Smooth muscle cell (in vitro differentiated cells): ENCODE results near the gene YY1AP1. TPM values are rescaled to one million over a fixed set of nuclear protein-coding genes. Genes with fewer than 3 reads are reported as not detected.

Experiments
- DNase-seq: peaks from one replicate; lab custom pipeline; 2025; ENCODE audit not compliant: unreplicated experiment; lab: John Stamatoyannopoulos, UW
- H2AFZ ChIP-seq: fragments of 200-600 bp; sonication (generic); 2 replicates; pipeline ENCODE4 v1.6.0; 2016; ENCODE audit warnings: antibody characterized with exemption, low read depth, mild to moderate bottlenecking
- H3F3A ChIP-seq: fragments of 200-600 bp; sonication (generic); 2 replicates; pipeline ENCODE4 v1.6.0; 2017; ENCODE audit warnings: antibody characterized with exemption, low read depth
- H3K27ac ChIP-seq: fragments of 200-600 bp; sonication (generic); 2 replicates; pipeline ENCODE4 v1.5.1; 2016; ENCODE audit warnings: low read depth, mild to moderate bottlenecking
- H3K27me3 ChIP-seq: fragments of 200-600 bp; sonication (generic); 2 replicates; pipeline ENCODE4 v1.6.1; 2016; ENCODE audit warnings: low read depth, mild to moderate bottlenecking
- H3K36me3 ChIP-seq: fragments of 200-600 bp; sonication (generic); 2 replicates; pipeline ENCODE4 v1.5.1; 2016; ENCODE audit warnings: low read depth
- H3K4me1 ChIP-seq: fragments of 200-600 bp; sonication (generic); 2 replicates; pipeline ENCODE4 v1.5.1; 2016; ENCODE audit warnings: low read depth
- H3K4me2 ChIP-seq: fragments of 200-600 bp; sonication (generic); 2 replicates; pipeline ENCODE4 v1.6.0; 2016; ENCODE audit warnings: mild to moderate bottlenecking
- H3K4me3 ChIP-seq: fragments of 200-600 bp; sonication (generic); 2 replicates; pipeline ENCODE4 v1.5.1; 2016; ENCODE audit warnings: mild to moderate bottlenecking
- H3K79me2 ChIP-seq: fragments of 200-600 bp; sonication (generic); 2 replicates; pipeline ENCODE4 v1.6.0; 2016; ENCODE audit warnings: low read depth, mild to moderate bottlenecking
- H3K9ac ChIP-seq: fragments of 200-600 bp; sonication (generic); 2 replicates; pipeline ENCODE4 v1.6.0; 2016; ENCODE audit warnings: low read depth
- H3K9me3 ChIP-seq: fragments of 200-600 bp; sonication (generic); replicated peaks from 2 replicates; pipeline ENCODE4 v1.5.1; 2016; ENCODE audit warnings: low read depth
- H4K20me1 ChIP-seq: fragments of 200-600 bp; sonication (generic); 2 replicates; pipeline ENCODE4 v1.6.0; 2016; ENCODE audit warnings: low read depth
- CTCF ChIP-seq: fragments of 200-600 bp; sonication (generic); IDR thresholded peaks from 2 replicates; pipeline ENCODE4 v1.5.1; 2017; ENCODE audit warnings: borderline replicate concordance, mild to moderate bottlenecking, antibody characterized with exemption; ENCODE audit not compliant: insufficient read depth, poor library complexity, severe bottlenecking
- WGBS: methylation state at CpG from one replicate; pipeline ENCODE4 v1.1.7; 2016; ENCODE audit warnings: low lambda C conversion rate; 5-methylcytosine and 5-hydroxymethylcytosine counted together
- polyA plus RNA-seq: library from polyadenylated mRNA; unstranded; fragments of >200 nt; fragmentation: Nextera tagmentation; extraction: Ambion mirVana; gene quantifications from 2 replicates; pipeline ENCODE4 v1.2.1, GENCODE V29; 2016
- total RNA-seq: library from RNA; depleted of rRNA; stranded (reverse); fragments of >200 nt; gene quantifications from 2 replicates; pipeline ENCODE4 v1.2.3, GENCODE V29; 2014

The YY1AP1 gene
- total and polyA plus RNA-seq, 2 experiments from 2014 or later, result 27.8 to 33.9 TPM

GRCh38 chr1:155650231-155650757, 38.3 kb downstream of the YY1AP1 start:
- Histone ChIP-seq H3F3A (no peaks in the 10 kb centered on the region), H2AFZ (no peak overlapping the region), H3K9me3 (no peaks in the 10 kb centered on the region), H3K9ac (no peak overlapping the region), H3K4me2 (no peak overlapping the region), H3K27ac (peak overlapping the region; percentile 85), H3K27me3 (no peaks in the 10 kb centered on the region), H3K4me1 (peaks cover 4% of the 10 kb centered on the region), H3K4me3 (no peak overlapping the region), H4K20me1 (no peaks in the 10 kb centered on the region), H3K36me3 (no peaks in the 10 kb centered on the region), H3K79me2 (no peaks in the 10 kb centered on the region)
- no peak for TF ChIP-seq CTCF
- 95% methylated on average over 7 of the region's 7 CpGs for WGBS
- no peak for DNase-seq

GRCh38 chr1:155649676-155650075, 38.9 kb downstream of the YY1AP1 start:
- DNase-seq, result no peak
- Histone ChIP-seq H3K4me3 (no peak overlapping the region), H3K79me2 (no peaks in the 10 kb centered on the region), H3K9me3 (no peaks in the 10 kb centered on the region), H3K9ac (no peak overlapping the region), H3F3A (no peaks in the 10 kb centered on the region), H3K4me2 (no peak overlapping the region), H3K27me3 (no peaks in the 10 kb centered on the region), H3K4me1 (peaks cover 4% of the 10 kb centered on the region), H3K27ac (no peak overlapping the region), H4K20me1 (no peaks in the 10 kb centered on the region), H3K36me3 (no peaks in the 10 kb centered on the region), H2AFZ (no peak overlapping the region)
- TF ChIP-seq CTCF, result no peak

- Histone ChIP-seq H3K36me3 (no peaks in the 10 kb centered on the region), H3F3A (no peaks in the 10 kb centered on the region), H3K4me2 (peak overlapping the region; percentile 38), H2AFZ (peak overlapping the region; percentile 63), H3K27ac (peak overlapping the region; percentile 82), H3K27me3 (no peaks in the 10 kb centered on the region), H4K20me1 (no peaks in the 10 kb centered on the region), H3K79me2 (no peaks in the 10 kb centered on the region), H3K4me1 (peaks cover 4% of the 10 kb centered on the region), H3K9me3 (no peaks in the 10 kb centered on the region), H3K4me3 (peak overlapping the region; percentile 32), H3K9ac (peak overlapping the region; percentile 43)
- DNase-seq, result no peak
- peak; percentile 42 for TF ChIP-seq CTCF
- 59% methylated on average over 11 of the region's 11 CpGs for WGBS
These were observed 40.1 kb downstream of the YY1AP1 start for GRCh38 chr1:155648207-155649147.

DNA sequence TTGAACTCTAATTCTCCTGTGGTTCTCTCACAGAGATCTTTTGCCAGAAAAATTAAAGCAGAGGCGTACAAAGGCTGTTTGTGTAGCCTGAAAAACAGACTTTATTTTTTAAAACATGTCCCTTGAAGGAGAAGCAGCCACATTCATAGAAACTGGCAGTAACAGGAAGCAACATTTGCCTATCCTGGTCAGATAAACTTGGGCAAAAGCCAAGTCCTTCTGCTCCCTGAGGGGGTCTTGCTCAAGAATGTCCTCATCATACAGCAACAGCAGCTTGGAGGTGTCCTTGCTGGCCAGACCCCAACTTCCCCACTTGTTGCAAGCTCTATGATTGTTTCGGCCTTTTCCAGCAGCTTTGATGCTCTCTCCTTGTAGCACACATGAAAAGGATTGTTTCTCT, 42.3 kb downstream of the YY1AP1 start:
- 95% methylated on average over 2 of the region's 2 CpGs for WGBS
- Histone ChIP-seq H3F3A (no peaks in the 10 kb centered on the region), H3K79me2 (no peaks in the 10 kb centered on the region), H3K27ac (no peak overlapping the region), H3K9me3 (no peaks in the 10 kb centered on the region), H2AFZ (no peak overlapping the region), H4K20me1 (no peaks in the 10 kb centered on the region), H3K27me3 (no peaks in the 10 kb centered on the region), H3K9ac (no peak overlapping the region), H3K4me2 (no peak overlapping the region), H3K4me1 (peaks cover 4% of the 10 kb centered on the region), H3K4me3 (no peak overlapping the region), H3K36me3 (no peaks in the 10 kb centered on the region)
- DNase-seq, result no peak
- no peak for TF ChIP-seq CTCF
